AG09319 (cell line): ENCODE data around the gene COG5.
"Not testable (repeated sequence)": the region's sequence is repeated elsewhere in the genome, so short reads cannot be mapped to it uniquely, and the experiment has no call there.

ENCODE experiments used
- DNase-seq: peaks from one replicate; pipeline ENCODE4 v3.0.0-alpha.2; 2010; ENCODE audit warnings: low read depth; ENCODE audit errors: extremely low read depth
- CTCF ChIP-seq: IDR thresholded peaks from 2 replicates; pipeline ENCODE4 v1.5.1; 2011; ENCODE audit warnings: low read depth, mild to moderate bottlenecking, inconsistent platforms, low read length, moderate library complexity

The COG5 gene

DNA sequence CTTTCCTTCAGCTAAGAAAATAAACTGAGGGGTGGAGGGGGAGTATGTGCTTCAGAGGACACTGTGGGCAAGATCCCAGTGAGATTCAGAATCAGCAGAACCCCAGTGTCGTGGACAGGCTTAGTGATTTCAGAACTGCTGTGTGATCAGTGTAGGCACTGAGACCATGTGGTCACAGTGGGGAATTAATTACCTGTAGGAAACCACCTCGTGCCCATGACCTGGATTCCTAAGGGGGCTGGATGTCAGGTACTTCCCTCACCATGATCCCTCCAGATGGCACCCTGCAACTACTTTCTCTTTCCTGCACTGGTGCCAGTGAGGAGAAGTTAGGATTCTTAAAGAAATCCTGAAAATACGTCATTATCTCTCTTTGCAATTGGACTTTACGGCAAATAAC is 330.5 kb downstream of the COG5 start:
- DNase-seq: no peak
- TF ChIP-seq CTCF: no peak

DNA sequence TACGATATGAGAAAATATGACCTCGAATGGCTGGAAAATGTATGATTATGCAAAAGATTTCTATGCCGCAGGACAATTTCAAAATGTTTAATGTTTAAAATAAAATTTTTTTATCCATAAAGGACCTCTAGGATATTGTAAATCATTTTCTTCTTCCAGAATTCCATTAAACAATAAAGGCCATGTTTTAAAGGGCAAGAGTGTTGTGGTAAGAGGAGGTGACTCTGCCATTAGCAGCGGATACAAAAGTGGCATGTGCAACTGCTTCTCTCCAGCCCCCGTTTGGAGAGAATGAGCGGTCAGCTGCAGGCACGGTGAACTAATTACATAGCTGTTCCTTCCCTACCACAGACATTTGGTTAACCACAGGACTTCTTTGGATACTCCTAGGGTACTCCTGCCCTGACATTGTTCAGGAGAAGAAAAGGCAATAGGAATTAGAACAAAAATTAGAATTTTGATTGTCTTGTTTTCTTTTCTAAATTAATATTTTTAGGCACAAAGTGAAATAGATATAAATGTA is 331.1 kb downstream of the COG5 start:
- TF ChIP-seq CTCF: no peak
- DNase-seq: no peak

- TF ChIP-seq CTCF: no peak
- DNase-seq: no peak
Measured at GRCh38 chr7:107230334-107230733, 333.4 kb downstream of the COG5 start.

GRCh38 chr7:107228291-107228690 is 335.4 kb downstream of the COG5 start:
- no peak for DNase-seq

DNA sequence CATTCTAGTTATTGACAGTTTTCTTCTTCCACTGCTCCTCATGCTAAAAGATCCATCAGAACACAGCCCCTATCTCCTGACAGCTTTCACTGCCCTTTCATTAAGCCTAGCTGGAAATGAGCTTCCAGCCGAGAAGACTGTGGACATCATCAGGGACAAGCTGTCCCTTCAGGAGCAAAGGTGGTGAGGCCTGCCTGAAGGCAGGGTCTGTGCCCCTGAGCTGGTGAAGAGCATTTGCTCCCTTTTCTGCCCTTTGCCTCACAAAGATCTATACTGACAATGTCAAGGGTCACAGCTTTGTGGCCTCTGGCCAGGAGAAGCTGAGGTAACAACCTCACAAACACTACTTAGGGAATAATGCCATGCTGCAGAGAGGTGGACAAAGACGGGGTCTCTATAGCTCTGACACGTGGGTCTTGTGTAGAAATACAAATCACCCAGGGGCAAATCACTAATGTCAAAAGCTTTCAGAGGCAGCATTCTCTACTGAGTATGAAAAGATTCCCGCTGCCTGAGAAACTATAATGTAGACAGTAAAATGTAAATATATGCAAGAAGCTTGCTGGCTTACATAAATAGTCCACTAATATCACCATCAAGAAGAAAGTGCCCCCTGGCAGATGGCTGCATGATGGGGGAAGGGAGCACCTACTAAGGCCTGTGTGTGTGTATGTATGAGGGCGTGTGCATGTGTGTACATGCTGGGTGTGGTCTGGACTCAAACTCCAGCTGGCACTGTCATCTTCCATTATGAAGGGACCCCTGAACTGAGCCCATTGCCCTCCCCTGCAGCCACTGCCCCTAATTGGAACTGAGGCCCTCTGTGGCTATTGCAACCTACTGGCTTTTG is 339.1 kb downstream of the COG5 start:
- DNase-seq: no peak
- no peak for TF ChIP-seq CTCF

More at GRCh38 chr7:107228291-107228690, 335.4 kb downstream of the COG5 start:
- TF ChIP-seq CTCF: no peak

- DNase-seq: not testable (repeated sequence)
Measured at GRCh38 chr7:107220806-107221205, 342.9 kb downstream of the COG5 start.

- TF ChIP-seq CTCF: no peak
- no peak for DNase-seq
Measured at GRCh38 chr7:107220356-107220755, 343.4 kb downstream of the COG5 start.
